LNCaP clone FGC (cell line): Measurements from ENCODE around the gene HPGDS.
"Not testable (repeated sequence)": the region's sequence is repeated elsewhere in the genome, so short reads cannot be mapped to it uniquely, and the experiment has no call there.

Experiments used
- DNase-seq: peaks from one replicate; pipeline ENCODE4 v3.0.0-alpha.2; 2011; ENCODE audit warnings: low read depth
- H3K4me3 ChIP-seq: 2 replicates; pipeline ENCODE4 v1.5.1; 2011; ENCODE audit warnings: mild to moderate bottlenecking, low read depth, low read length, control low read depth
- TF ChIP-seq, protein P1 (sequence below): IDR thresholded peaks from 2 replicates; pipeline ENCODE4 v1.5.1; 2012; ENCODE audit warnings: mild to moderate bottlenecking; ENCODE audit not compliant: control insufficient read depth, insufficient read depth; ENCODE audit errors: extremely low read depth

The HPGDS gene

GRCh38 chr4:94342694-94343093, at the start of gene HPGDS:
HPGDS (minus strand) TSS chr4:94342836; CDS start chr4:94334629, 8,207 bp downstream.
- TF ChIP-seq, protein P1, sequence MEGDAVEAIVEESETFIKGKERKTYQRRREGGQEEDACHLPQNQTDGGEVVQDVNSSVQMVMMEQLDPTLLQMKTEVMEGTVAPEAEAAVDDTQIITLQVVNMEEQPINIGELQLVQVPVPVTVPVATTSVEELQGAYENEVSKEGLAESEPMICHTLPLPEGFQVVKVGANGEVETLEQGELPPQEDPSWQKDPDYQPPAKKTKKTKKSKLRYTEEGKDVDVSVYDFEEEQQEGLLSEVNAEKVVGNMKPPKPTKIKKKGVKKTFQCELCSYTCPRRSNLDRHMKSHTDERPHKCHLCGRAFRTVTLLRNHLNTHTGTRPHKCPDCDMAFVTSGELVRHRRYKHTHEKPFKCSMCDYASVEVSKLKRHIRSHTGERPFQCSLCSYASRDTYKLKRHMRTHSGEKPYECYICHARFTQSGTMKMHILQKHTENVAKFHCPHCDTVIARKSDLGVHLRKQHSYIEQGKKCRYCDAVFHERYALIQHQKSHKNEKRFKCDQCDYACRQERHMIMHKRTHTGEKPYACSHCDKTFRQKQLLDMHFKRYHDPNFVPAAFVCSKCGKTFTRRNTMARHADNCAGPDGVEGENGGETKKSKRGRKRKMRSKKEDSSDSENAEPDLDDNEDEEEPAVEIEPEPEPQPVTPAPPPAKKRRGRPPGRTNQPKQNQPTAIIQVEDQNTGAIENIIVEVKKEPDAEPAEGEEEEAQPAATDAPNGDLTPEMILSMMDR, result no peak
- no peak for DNase-seq
- H3K4me3 ChIP-seq, result no peak within 1 kb of the TSS

- TF ChIP-seq, protein P1, result peak; percentile 64
These were observed 48.3 kb upstream of the HPGDS start for GRCh38 chr4:94390804-94391410.

DNA sequence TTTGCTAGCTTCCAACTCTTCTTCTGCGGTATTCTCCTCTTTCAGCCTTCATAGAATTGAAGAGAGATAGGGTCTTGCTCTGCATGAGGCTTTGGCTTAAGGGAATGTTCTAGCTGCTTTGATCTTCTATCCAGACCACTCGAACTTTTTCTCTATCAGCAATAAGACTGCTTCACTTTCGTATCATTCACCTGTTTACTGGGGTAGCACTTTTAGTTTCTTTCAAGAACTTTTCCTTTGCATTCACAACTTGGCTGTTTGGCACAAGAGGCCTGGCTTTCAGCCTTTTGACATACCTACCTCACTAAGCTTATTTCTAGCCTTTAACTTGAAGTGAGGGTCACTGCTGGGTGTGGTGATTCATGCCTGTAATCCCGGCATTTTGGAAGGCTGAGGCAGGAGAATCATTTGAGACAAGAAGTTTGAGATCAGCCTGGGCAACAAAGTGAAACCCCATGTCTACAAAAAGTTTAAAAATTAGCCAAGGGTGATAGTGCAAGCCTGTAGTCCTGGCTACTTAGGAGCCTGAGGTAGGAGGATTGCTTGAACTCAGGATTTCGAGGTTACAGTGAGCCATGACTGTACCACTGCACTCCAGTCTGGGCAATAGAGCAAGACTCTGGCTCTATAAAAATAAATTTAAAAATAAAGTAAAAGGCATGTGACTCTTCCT, 47.1 kb upstream of the HPGDS start:
- H3K4me3 ChIP-seq, result no peak overlapping the region
- no peak for DNase-seq
- TF ChIP-seq, protein P1, result no peak

More at GRCh38 chr4:94390804-94391410, 48.3 kb upstream of the HPGDS start:
- H3K4me3 ChIP-seq, result no peak overlapping the region
- no peak for DNase-seq

- H3K4me3 ChIP-seq, DNase-seq: not testable (repeated sequence)
These were observed 45.3 kb upstream of the HPGDS start for GRCh38 chr4:94387965-94388364.

DNA sequence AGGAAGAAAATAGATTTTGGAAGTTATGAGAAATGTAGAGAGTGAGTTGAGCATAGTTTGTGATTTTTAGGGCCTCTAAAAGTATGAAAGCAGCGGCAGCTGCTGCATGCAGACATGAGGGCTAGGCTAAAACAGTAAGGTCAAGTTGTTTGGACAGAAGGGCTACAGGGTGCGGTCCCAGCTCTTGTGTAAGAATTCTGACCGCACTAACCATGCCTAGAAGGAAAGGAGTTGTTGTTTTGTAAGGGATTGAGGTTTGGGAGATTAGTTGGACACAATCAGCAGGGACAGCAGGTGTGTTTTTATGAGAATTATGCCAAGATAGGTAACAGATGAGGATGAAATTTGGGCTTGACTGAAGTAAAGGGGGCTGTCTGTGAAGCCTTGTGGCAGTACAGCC, 42.8 kb upstream of the HPGDS start:
- H3K4me3 ChIP-seq, DNase-seq: not testable (repeated sequence)

DNA sequence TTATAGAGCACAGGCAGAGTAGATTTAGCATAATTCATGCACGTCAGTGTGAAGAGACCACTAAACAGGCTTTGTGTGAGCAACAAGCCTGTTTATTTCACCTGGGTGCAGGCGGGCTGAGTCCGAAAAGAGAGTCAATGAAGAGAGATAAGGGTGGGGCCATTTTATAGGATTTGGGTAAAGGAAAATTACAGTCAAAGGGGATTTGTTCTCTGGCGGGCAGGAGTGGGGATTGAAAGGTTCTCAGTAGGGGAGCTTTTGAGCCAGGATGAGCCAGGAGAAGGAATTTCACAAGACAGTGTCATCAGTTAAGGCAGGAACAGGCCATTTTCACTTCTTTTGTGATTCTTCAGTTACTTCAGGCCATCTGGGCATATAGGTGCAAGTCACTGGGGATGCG, 40.3 kb upstream of the HPGDS start:
- not testable (repeated sequence) for H3K4me3 ChIP-seq, DNase-seq

DNA sequence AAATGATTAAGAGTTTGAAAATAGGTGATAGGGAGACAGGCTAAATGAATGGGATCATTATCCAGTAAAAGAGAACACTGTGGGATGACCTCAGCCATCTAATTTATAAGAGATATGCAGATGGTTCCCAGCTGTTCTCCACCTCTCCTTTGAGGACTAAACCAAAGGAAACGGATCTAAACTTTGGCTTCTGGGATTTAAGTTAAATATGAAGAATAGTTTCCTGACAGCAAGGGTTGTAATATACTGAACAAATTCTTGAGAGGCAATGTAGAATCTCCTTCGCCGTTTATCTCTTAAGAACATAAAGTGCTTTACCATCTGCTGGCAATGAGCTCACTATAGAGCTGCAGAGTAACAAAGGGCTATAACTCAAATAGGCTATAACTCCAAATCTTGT, 35.4 kb upstream of the HPGDS start:
- no peak for DNase-seq
- TF ChIP-seq, protein P1, result no peak
- H3K4me3 ChIP-seq, result no peak overlapping the region

- no peak overlapping the region for H3K4me3 ChIP-seq
- no peak for DNase-seq
- TF ChIP-seq, protein P1, result no peak
These were observed 34.7 kb upstream of the HPGDS start for GRCh38 chr4:94377294-94377693.

DNA sequence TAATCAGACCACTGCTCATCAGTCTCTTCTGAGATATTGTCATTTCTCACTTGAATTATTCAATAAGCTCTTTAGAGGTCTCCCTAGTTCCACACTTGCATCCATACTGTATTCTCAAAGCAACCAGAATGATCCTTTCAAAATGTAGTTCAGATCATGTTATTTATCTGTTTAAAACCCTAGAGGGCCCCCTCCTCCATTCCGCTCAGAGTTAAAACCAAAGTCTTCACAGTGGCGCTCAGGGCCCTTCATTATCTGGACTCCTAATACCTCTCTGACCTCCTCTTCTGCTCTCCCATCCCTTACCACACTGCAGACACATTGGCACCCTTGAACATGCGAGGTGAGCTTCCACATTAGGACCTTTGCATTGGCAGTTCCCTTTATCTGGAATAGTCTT, 32.7 kb upstream of the HPGDS start:
- DNase-seq, result no peak
- H3K4me3 ChIP-seq, result no peak overlapping the region
- TF ChIP-seq, protein P1, result no peak
